HG03066 (cell line): ENCODE results near the gene GGA1.
"Not testable (repeated sequence)": the region's sequence is repeated elsewhere in the genome, so short reads cannot be mapped to it uniquely, and the experiment has no call there.

Experiments
- ATAC-seq: cut with Tn5 transposase; IDR thresholded peaks from one replicate; pipeline ENCODE4 v1.9.1; 2021; ENCODE audit warnings: low read depth; ENCODE audit not compliant: unreplicated experiment

GGA1 gene

GRCh38 chr22:37643225-37643847 lies 34.7 kb downstream of the GGA1 start:
- ATAC-seq, result peak; percentile 45

- ATAC-seq, result no peak
Observed at GRCh38 chr22:37647317-37647716, 38.7 kb downstream of the GGA1 start.

DNA sequence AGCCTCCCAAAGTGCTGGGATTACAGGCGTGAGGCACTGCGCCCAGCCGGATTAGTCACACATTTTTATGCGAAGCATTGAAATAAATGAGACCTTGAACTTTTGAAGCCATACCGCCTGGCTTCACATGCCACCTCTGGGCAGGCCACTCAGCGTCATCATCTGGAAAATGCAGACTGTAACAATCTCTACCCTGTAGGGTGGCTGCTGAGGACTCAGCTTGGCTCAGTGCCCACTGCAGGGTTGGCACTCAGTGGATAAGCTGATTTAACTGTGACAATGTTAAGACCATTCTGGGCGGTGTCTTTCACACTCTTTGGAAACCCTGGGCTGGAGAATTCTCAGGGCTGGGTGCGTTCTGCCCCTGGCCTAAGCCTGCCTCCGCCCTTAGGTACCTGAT lies 39.3 kb downstream of the GGA1 start:
- ATAC-seq, result no peak

- no peak for ATAC-seq
Observed at GRCh38 chr22:37650463-37651136, 42.0 kb downstream of the GGA1 start.

- no peak for ATAC-seq
Observed at GRCh38 chr22:37654563-37655251, 46.1 kb downstream of the GGA1 start.

DNA sequence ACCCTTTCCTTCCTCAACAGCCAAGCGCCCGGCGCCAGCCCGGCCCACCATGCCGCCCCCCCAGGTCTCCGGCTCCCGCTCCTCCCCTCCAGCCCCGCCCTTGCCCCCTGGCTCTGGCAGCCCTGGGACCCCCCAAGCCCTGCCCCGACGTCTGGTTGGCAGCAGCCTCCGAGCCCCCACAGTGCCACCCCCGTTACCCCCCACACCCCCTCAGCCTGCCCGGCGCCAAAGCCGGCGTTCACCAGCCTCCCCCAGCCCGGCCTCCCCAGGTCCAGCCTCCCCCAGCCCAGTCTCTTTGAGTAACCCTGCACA lies 46.6 kb downstream of the GGA1 start:
- ATAC-seq, result no peak

- ATAC-seq, result not testable (repeated sequence)
Observed at GRCh38 chr22:37656583-37656982, 47.9 kb downstream of the GGA1 start.

DNA sequence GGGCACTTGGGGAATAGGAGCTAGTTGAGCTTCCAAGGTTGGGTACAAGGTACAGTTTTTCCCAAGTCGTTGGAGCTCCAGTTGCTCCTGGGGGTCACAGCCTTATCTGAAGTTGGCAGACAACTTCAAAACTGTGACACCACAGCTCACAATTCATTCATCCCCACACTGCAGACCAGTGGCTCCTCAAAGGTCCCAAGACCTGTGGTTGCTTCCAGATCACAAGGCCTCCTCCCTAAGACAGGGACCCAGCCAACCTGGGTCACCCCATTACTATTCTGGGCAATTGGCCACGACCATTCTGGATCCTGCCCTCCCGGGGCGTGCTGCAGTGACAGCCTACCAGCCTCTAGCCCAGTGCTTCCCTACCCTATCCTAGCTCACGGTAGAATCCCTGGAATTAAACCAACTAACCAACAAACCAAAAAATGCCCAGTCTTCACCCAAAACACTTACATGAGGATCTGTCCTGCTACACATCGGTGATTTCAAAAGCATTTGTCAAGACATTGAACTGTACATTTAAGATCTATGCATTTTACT lies 49.0 kb downstream of the GGA1 start:
- ATAC-seq, result no peak

DNA sequence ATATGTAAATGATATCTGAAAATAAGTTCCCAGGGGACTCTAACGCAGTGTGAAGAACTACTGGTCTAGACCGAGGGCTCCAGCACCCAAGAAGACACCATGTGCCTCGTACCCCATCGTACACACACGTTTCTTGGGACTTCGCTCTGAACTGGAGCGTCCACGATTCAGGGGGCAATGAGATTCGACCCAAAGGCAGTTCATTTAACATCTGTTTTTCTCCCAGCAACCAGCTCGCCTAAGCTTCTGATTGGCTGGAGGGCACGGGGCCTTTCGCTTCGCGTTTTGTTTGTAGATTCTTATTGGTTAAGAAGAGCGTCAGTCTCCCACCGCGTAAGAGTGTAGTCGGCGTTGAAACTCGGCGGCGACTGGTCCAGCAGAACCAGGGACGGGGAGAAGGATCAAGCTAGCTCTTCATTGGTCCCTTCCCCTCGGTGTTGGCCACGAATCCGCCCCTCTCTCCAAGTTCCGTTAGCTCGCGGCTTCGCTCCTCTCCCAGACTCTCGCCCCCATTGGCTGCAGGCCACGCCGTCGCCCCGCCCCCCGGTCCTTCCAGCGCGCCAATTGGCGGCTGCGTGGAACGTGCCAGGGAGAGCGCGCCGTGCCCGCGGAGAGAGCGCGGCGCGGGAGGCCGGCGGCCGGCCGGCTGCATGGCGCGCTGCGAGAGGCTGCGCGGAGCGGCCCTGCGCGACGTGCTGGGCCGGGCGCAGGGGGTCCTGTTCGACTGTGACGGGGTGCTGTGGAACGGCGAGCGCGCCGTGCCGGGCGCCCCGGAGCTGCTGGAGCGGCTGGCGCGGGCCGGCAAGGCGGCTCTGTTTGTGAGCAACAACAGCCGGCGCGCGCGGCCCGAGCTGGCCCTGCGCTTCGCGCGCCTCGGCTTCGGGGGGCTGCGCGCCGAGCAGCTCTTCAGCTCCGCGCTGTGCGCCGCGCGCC lies 49.8 kb downstream of the GGA1 start, which contains the start of gene PDXP:
Gene PDXP, plus strand, starts transcription at position 591 of the 933 bp plus-strand sequence. Its CDS starts 60 bp downstream, at position 651.
- ATAC-seq, result peak; percentile 89

- ATAC-seq, result no peak
Observed at GRCh38 chr22:37659066-37659896, 50.6 kb downstream of the GGA1 start.

DNA sequence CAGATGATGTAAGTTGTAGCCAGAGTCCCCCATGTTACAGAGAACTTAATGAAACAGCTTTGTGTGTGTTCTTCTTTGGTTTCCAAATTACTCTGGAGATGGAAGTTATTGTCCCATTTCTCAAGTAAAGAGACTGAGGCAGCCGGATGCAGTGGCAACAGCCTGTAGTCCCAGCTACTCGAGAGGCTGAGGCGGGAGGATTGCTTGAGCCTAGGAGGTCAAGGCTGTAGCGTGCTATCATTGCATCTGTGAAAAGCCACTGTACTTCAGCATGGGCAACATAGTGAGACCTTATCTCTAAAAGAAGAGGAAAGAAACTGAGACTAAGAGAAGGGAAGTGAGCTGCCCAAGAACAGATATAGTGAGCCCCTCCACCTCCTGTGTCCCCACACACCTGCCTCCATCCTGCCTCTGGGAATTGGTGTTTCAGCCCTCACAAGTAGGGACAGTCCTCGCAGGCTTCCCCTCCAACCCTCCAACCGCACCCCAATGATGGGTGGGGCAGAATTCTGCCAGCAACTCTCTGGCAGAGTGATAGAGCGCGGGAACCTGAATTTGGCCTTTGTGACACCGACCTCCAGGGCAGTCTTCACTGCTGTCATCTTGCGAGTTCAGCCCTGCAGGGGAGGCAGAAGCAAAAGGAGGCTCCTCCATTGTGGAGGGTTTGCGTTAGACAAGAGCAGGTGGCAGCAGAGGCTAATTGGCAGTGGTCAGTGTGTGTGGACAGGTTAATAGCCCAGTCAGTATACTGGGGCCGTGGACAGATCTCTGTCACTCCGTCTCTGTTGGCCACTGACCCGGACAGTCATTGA lies 51.5 kb downstream of the GGA1 start:
- ATAC-seq, result no peak

- no peak for ATAC-seq
Observed at GRCh38 chr22:37660709-37661045, 52.0 kb downstream of the GGA1 start.

DNA sequence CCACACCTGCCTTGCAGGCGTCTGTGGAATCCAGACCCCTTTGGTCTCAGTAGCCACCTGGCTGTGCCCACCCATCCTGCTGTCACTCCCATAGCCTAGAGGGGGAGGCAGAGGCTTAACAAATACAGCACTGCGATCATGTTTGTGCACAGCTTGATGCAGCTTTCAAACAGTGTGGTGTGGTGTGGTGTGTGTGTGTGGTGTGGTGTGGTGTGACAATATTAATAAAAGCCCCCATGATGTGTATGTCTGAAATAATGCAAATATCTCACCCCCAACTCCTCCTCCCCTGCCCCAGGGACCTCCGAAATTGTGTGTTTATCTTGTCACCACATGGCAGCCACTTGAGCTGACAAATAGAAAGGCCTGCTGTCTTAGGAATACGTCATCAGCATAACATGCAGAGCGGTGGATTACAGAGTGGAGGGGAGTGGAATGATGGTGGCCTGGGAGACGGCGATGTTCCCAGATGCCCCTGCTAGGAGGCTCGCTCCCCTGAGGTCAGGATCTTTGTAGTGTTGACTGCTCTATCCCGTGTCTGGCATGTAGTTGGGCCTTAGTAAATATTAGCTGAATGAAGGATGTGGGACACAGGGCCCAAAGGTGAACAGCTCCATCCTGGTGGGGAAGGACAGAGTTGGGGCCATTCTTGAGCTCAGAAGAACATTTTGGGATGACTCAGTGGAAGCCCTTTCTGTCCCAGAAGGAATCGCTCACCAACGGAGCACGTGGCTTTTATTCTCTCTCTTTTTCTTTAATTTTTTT lies 52.7 kb downstream of the GGA1 start:
- no peak for ATAC-seq

GRCh38 chr22:37662039-37662438 lies 53.4 kb downstream of the GGA1 start:
- ATAC-seq, result no peak

GRCh38 chr22:37663521-37664140 lies 55.0 kb downstream of the GGA1 start:
- ATAC-seq, result no peak

DNA sequence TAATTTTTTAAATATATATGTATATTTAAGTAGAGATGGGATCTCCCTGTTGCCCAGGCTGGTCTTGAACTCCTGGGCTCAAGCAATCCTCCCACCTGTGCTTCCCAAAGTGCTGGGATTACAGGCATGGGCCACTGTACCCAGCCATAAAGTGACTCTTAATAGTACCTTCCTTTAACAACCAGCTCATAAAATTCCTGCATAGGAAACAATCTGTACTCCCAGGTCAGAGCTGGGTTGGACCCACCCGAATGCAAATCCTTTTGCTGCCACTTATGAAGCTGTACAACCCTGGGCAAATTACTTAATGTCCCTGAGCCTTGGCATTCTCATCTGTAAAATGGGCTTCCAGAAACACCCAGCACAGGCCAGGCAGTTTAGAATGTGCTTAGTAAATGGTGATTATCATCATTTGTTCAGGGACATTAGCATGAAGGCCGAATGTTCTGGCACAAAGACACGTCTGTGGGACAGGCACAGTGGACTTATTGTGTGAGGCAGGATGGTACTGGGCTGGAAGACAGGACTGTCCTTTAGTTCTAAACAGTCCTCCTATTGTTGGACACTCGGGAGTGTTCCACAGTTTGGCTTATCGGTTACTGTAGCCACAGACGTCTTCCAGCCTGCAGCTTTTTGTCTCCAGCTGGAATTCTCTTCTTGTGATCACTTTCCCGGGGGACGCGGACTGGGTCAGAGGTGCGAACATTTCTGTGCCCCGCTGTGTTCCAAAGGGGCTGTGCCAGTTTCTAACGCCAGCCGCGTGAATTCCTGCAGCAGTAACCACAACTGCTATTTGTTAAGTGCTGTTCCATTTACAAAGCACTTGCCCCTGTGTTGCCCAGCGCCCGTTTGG lies 55.8 kb downstream of the GGA1 start:
- ATAC-seq, result no peak

- no peak for ATAC-seq
Observed at GRCh38 chr22:37665487-37665886, 56.9 kb downstream of the GGA1 start.
